ENCODE results near the gene MAD2L2.

MAD2L2 gene

DNA sequence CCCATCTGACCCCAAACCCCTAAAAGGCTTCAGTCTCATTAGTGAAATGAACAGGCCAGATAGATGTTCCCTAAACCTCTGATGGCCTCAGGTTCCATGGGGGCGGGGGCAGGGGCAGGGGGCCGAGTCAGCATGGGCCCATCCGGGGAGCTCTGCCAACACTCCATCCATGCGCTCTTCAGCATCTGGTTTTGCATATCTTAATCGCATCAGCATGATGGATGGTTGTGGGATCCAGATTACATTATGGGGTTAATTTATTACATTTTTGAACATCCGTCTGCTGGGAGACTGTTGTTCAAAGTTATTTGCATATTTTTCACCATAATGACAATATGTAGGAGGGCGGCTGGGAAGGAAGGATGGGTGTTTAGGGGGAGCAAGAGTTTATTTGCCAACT is 3.1 kb upstream of the MAD2L2 start:
- Histone ChIP-seq H3K27me3 (ENCODE audit: control insufficient read depth, insufficient read depth, low read length) (no peaks in the 10 kb centered on the region), H3K4me2 (ENCODE audit: low read length) (no peak overlapping the region), H3K4me1 (no peaks in the 10 kb centered on the region), H3K79me2 (no peaks in the 10 kb centered on the region), H3K4me3 (ENCODE audit: low read depth, low read length) (no peak overlapping the region), H2AFZ (no peak overlapping the region), H3K9me3 (ENCODE audit: control insufficient read depth, low read length) (no peaks in the 10 kb centered on the region), H3K27ac (no peak overlapping the region), H3K36me3 (ENCODE audit: control insufficient read depth, insufficient read depth, low read length) (no peaks in the 10 kb centered on the region), H3K9ac (no peak overlapping the region)
- TF ChIP-seq, protein P1, sequence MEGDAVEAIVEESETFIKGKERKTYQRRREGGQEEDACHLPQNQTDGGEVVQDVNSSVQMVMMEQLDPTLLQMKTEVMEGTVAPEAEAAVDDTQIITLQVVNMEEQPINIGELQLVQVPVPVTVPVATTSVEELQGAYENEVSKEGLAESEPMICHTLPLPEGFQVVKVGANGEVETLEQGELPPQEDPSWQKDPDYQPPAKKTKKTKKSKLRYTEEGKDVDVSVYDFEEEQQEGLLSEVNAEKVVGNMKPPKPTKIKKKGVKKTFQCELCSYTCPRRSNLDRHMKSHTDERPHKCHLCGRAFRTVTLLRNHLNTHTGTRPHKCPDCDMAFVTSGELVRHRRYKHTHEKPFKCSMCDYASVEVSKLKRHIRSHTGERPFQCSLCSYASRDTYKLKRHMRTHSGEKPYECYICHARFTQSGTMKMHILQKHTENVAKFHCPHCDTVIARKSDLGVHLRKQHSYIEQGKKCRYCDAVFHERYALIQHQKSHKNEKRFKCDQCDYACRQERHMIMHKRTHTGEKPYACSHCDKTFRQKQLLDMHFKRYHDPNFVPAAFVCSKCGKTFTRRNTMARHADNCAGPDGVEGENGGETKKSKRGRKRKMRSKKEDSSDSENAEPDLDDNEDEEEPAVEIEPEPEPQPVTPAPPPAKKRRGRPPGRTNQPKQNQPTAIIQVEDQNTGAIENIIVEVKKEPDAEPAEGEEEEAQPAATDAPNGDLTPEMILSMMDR (IDR thresholded peaks at IDR 0.05) = no peak

DNA sequence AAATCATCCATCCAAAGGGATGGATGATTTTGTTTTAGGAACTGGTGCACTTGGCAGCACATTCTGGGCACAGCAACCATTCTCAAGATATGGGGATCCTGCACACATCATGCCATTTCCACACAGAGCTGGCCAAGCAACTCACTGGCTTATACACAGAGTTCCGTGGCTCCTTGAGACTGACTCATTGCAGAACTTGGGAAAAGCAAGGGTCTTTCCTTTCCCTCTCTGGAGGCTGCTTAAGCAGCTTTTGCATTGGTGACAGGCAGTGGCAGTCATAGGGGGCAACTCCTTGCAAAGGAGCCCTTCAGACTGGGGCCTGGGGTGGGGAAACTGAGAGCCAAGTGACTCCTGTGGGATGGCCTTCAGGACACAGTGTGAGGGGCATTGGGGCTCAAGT is 1.9 kb upstream of the MAD2L2 start:
- no peaks in the 10 kb centered on the region for H3K27me3 ChIP-seq (ENCODE audit: control insufficient read depth, insufficient read depth, low read length)
- H3K9me3 ChIP-seq (ENCODE audit: control insufficient read depth, low read length) = no peaks in the 10 kb centered on the region
- no peak overlapping the region for H2AFZ ChIP-seq
- H3K4me2 ChIP-seq (ENCODE audit: low read length) = no peak overlapping the region
- no peak overlapping the region for H3K9ac ChIP-seq
- no peaks in the 10 kb centered on the region for H3K36me3 ChIP-seq (ENCODE audit: control insufficient read depth, insufficient read depth, low read length)
- H3K4me3 ChIP-seq (ENCODE audit: low read depth, low read length) = no peak overlapping the region
- H3K79me2 ChIP-seq = no peaks in the 10 kb centered on the region
- TF ChIP-seq, protein P1 (IDR thresholded peaks at IDR 0.05) = no peak
- H3K4me1 ChIP-seq = no peaks in the 10 kb centered on the region
- no peak overlapping the region for H3K27ac ChIP-seq

DNA sequence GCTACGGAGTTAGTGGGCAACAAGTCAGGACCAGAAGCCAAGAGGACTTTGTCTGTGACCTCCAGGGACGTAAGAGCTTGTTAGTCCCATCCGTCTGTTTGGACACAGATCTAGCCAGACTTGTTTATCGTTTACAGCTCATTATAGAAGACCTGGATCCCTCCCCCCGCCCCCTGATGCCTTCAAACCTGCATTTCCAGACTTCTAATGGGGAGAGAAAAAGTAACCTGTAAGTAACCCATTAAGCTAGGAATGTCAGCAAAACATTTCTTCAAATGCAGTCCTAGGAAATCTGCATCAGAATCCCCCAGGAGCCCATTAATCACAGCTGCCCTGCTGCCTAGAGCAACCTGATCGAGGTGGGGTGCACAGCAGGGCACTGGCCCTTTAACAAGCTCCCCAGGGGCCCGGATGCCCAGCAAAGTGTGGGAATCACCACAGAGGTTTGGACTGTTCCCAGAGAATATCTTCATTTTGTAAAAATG is 1.4 kb upstream of the MAD2L2 start:
- Histone ChIP-seq H3K9ac (no peak overlapping the region), H3K27me3 (ENCODE audit: control insufficient read depth, insufficient read depth, low read length) (no peaks in the 10 kb centered on the region)

DNA sequence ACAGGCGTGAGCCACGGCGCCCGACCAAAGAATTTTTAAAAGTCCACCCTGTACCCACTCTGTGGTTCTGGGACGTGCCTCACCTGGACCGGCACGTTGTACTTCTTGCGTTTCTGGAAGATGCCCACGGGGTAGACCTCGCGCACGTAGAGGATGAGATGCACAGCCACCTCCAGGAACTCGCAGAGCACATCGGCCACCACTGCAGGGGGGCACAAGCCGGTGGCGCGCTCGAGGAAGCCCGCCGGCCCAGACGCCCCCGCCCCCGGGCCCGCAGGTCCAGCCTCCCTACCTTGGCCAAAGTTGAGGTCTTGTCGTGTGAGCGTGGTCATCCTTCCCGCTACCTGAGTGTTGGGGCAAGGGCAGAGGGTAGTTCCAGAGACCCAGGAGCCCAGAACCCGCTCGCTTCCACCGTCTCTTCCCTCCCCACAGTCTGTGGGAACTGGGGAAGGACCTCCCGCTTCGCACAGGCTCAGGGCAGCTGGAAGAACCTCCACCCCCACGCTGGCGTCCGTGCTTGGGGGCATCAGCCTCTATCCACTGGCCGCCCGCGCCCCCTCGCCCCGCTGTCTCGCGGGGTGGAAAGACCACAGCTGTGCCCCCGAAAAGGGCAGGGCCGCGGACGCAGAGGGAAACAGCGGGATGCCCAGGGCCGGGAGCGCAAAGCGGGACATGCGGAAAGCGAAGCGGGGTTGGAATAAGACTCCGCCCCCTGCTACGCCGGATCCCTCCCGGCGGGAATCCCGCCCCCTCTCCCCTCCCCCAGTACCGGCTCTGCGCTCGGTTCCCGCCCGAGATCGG is 478 bp downstream of the MAD2L2 start:
- Histone ChIP-seq H3K9me3 (ENCODE audit: control insufficient read depth, low read length) (no peaks in the 10 kb centered on the region), H3K79me2 (no peaks in the 10 kb centered on the region), H3K36me3 (ENCODE audit: control insufficient read depth, insufficient read depth, low read length) (no peaks in the 10 kb centered on the region), H3K4me2 (ENCODE audit: low read length) (peak overlapping the region; percentile 99), H3K4me1 (no peaks in the 10 kb centered on the region), H3K4me3 (ENCODE audit: low read depth, low read length) (peak overlapping the region; percentile 86), H2AFZ (peak overlapping the region; percentile 90), H3K27me3 (ENCODE audit: control insufficient read depth, insufficient read depth, low read length) (no peaks in the 10 kb centered on the region), H3K27ac (peak overlapping the region; percentile 39), H3K9ac (peak overlapping the region; percentile 21)
- TF ChIP-seq, protein P1 (IDR thresholded peaks at IDR 0.05) = no peak

More for the DNA sequence above, 1.4 kb upstream of the MAD2L2 start:
- TF ChIP-seq, protein P1 (IDR thresholded peaks at IDR 0.05) = no peak
- Histone ChIP-seq H3K4me3 (ENCODE audit: low read depth, low read length) (no peak overlapping the region), H3K4me2 (ENCODE audit: low read length) (no peak overlapping the region), H3K4me1 (no peaks in the 10 kb centered on the region), H3K9me3 (ENCODE audit: control insufficient read depth, low read length) (no peaks in the 10 kb centered on the region), H3K27ac (no peak overlapping the region), H3K79me2 (no peaks in the 10 kb centered on the region), H2AFZ (peak overlapping the region; percentile 90), H3K36me3 (ENCODE audit: control insufficient read depth, insufficient read depth, low read length) (no peaks in the 10 kb centered on the region)

DNA sequence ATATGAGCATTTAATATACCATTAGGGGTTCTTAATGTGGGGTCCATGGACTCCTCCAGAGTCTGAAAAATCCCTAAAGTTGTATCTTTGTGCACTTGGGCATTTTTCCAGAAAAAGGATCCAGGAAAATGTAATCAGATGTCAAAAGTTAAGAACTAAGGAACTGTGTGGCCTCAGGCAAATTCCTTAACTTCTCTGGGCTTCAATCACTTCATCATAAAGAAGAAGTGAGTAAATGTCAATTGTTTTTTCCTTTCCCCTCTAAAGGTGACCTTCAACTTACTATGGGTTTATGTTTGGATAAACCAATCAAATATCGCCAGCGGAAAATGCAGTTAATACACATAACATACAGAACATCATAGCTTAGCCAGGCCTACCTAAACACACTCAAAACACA is 2.5 kb downstream of the MAD2L2 start:
- Histone ChIP-seq H2AFZ (no peak overlapping the region), H3K27ac (no peak overlapping the region), H3K36me3 (ENCODE audit: control insufficient read depth, insufficient read depth, low read length) (no peaks in the 10 kb centered on the region), H3K4me2 (ENCODE audit: low read length) (no peak overlapping the region), H3K79me2 (no peaks in the 10 kb centered on the region), H3K27me3 (ENCODE audit: control insufficient read depth, insufficient read depth, low read length) (no peaks in the 10 kb centered on the region), H3K4me3 (ENCODE audit: low read depth, low read length) (no peak overlapping the region), H3K9ac (no peak overlapping the region), H3K9me3 (ENCODE audit: control insufficient read depth, low read length) (no peaks in the 10 kb centered on the region), H3K4me1 (no peaks in the 10 kb centered on the region)
- TF ChIP-seq, protein P1 (IDR thresholded peaks at IDR 0.05) = no peak

Measured in parathyroid adenoma (tissue), 2 donors.